ENCODE measurements around the gene CYSRT1.
A peak's percentile ranks its signal among the peaks of the same experiment; 100 is the strongest.
"Not testable (repeated sequence)": the region's sequence is repeated elsewhere in the genome, so short reads cannot be mapped to it uniquely, and the experiment has no call there.

CYSRT1 gene

DNA sequence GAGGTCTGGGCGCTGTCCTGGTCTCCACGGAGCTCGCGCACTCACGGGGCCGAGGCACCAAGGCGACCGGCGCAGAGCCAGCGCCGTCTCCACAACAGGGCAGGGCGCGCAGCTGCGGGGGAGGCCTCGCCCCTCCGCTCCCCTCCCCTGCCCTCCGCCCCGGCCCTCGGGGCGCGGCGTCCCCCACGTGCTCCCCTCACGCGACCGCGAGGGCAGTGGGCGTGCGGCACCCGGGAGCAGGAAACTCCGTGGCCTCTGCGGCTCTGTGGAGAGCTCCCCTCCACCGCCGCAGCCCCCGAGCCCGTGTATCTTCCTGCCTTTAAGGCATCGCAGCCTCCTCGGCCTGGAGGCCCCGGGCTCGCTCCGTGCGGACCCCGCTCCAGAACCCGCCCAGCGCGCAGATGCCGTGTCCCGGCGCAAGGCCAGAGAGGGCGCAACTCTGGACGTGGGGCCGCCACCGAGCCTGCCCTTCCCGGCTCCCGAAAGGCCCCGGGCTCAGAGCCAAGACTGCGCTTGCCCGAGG, 15.4 kb downstream of the CYSRT1 start:
- peak in 1 of 2 experiments; percentile 55 for DNase-seq

GRCh38 chr9:137240841-137241489, 16.0 kb downstream of the CYSRT1 start, which contains the start of gene TUBB4B:
TSS of gene TUBB4B (plus strand) at chr9:137241287. CDS start at chr9:137241361, 74 bp downstream.
- DNase-seq: peak; percentile 95 to 98

- DNase-seq: peak in 1 of 2 experiments; percentile 46
Observed at GRCh38 chr9:137241490-137242268, 16.7 kb downstream of the CYSRT1 start.

DNA sequence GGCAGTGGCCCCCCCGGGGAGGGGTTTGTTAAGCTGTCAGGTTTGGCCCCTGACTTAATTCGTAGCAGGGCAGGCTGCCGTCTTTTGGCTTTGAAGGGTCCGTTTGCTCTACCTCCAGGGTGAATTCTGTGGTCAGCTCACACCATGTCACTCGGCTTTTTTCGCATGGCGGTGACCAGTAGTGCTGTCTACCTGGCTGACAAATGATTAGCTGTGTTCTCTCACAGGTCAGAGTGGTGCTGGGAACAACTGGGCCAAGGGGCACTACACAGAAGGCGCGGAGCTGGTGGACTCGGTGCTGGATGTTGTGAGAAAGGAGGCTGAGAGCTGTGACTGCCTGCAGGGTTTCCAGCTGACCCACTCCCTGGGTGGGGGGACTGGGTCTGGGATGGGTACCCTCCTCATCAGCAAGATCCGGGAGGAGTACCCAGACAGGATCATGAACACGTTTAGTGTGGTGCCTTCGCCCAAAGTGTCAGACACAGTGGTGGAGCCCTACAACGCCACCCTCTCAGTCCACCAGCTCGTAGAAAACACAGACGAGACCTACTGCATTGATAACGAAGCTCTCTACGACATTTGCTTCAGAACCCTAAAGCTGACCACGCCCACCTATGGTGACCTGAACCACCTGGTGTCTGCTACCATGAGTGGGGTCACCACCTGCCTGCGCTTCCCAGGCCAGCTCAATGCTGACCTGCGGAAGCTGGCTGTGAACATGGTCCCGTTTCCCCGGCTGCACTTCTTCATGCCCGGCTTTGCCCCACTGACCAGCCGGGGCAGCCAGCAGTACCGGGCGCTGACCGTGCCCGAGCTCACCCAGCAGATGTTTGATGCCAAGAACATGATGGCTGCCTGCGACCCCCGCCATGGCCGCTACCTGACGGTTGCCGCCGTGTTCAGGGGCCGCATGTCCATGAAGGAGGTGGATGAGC, 17.6 kb downstream of the CYSRT1 start:
- DNase-seq: no peak

GRCh38 chr9:137243266-137243625, 18.3 kb downstream of the CYSRT1 start:
- not testable (repeated sequence) for DNase-seq

GRCh38 chr9:137243626-137244485, 18.9 kb downstream of the CYSRT1 start:
- no peak for DNase-seq

GRCh38 chr9:137244486-137245449, 19.8 kb downstream of the CYSRT1 start:
- no peak for DNase-seq

- DNase-seq: no peak
Observed at GRCh38 chr9:137245450-137246421, 20.8 kb downstream of the CYSRT1 start.

DNA sequence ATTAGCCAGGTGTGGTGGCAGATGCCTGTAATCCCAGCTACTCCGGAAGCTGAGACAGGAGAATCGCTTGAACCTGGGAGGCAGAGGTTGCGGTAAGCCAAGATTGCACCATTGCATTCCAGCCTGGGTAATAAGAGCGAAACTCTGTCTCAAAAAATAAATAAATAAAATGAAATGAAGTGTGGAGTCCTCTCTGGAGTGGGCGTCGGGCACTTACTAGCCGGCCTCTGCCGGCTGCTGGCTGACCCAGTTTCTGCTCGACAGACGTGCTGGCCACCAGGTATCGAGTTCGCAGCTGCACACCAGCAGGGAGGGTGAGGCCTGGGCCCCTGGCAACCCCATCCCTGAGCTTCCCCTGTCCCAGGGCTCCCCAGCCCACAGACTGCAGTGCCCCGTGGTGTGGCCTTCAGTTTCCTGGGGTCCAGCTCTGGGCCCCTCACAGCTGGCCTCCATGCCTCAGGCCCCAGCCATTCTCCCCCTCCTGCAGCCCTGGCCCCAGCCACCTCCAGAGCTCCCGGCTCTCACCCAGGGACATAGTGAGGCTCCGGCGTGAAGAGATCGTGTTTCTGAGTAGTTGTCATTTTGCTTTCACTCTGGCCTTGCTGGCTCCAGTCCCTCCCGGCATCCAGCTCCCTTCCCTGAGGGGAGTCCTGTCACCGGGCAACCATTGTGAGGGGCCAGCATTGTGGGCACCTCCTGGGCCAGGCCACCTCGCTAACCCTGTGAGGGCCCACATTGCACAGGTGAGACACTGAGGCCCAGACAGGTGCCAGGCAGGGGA, 22.4 kb downstream of the CYSRT1 start:
- DNase-seq: no peak

GRCh38 chr9:137247916-137248175, 22.9 kb downstream of the CYSRT1 start:
- no peak for DNase-seq

GRCh38 chr9:137250329-137251193, 25.6 kb downstream of the CYSRT1 start:
- DNase-seq: no peak

- DNase-seq: no peak
Observed at GRCh38 chr9:137251194-137251461, 26.2 kb downstream of the CYSRT1 start, which contains the start of gene STPG3. TSS of gene STPG3 (plus strand) at chr9:137251286. CDS start at chr9:137251287, 1 bp downstream.

GRCh38 chr9:137251490-137252268, 26.7 kb downstream of the CYSRT1 start:
- DNase-seq: no peak

DNA sequence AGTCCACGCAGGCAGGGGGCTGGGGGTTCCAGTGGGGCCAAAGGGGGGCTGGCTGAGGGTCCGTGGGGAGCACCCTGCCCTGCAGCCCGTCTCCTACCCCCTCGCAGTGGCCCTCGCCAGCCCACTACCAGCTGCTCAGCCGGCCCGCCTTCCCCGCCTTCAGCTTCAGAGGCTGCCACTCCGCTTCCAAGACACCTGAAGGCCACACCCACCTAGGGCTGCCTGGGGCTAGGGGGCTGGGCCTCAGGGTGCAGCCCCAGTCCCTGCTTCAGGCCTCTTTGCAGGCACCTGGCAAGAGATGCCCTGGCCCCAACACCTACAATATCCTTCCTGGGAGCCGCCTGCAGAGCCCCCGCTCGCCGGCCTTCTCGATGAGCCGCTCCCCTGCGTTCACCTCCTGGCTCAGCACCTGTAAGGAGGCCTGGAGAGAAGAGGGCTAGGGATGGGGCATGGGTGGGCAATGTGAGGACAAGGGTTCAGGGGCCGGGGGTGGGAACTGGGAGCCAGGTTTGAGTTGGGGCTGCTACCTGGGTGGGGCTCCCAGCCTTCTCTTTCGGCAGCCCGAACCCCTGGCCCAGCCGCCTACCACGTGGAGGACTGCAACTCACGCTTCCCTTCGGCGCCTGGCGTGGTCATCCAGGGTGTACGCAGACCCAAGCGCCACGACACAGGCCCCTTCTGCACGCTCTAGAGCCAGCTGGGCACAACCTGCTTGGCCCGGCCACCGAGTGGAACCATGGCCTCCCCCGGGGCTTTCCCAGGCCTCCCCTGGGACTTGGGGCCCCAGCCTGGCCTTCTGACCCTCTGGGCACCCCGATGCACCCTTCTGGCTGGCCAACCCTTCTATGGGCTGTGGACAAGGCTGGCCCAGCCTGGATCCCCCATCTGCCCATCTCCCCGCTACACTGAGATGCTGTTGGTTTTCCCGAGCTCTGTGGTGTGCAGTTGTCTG, 27.9 kb downstream of the CYSRT1 start:
- DNase-seq: no peak

DNA sequence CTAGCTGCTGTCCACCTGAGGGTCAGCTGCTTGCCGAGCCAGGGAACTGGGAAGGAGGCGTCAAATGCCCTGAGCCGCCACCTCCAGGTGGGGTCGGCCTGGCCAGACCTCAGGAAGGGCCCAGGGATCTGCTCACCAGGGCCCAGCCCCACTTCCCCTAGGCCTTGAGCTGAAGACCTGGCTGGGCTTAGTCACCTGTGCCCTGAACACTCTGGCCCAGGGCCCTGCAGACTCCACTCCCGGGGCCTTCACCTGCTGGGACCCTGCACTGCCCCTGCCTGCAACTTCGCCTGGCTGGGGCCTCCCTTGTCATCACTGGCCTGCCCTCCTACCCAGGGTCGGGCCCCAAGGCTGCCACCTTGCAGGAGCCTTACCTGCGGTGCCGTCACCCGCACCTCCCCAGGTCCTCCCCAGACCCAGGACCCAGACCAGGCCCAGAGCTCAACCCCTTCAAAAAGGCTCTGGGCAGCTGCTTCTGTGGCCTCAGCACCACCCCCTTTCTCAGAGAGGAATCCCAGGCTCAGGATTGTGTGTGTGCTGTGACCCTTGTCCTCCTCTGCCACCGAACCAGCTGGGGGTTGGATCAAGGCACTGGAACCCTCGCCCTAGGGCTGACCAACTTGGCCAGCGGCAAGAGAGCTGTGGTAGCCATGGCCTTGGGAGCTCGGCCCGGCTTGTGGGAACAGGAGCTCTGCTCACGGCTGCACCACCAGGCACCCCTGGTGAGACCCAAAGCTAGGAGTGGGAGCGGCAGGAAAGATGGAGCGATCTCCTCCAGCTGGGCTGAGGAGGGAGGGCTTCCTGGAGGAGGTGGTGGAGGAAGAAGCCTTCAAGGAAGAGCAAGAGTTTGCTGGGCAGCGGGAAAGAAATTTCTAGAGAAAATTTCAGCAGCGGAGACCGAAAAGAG, 29.0 kb downstream of the CYSRT1 start:
- DNase-seq: no peak
